HL-60 (cell line): Measurements from ENCODE around the gene AKTIP.

ENCODE experiments used
- CTCF ChIP-seq: IDR thresholded peaks from one replicate; pipeline ENCODE4 v1.5.1; 2011; ENCODE audit warnings: low read length, control low read depth, inconsistent platforms; ENCODE audit not compliant: insufficient read depth
- POLR2AphosphoS5 ChIP-seq: IDR thresholded peaks from 2 replicates; pipeline ENCODE4 v1.6.1; 2012; ENCODE audit warnings: low read depth
- SPI1 ChIP-seq: IDR thresholded peaks from 2 replicates; pipeline ENCODE4 v1.6.1; 2012; ENCODE audit warnings: low read depth, mild to moderate bottlenecking, borderline replicate concordance

- TF ChIP-seq CTCF (no peak), POLR2AphosphoS5 (no peak), SPI1 (no peak)
Observed at GRCh38 chr16:53504665-53505064, 1.7 kb upstream of the AKTIP start.
